Measurements from ENCODE around the gene HOXA11. TPM values are rescaled to one million over a fixed set of nuclear protein-coding genes. Genes with fewer than 3 reads are reported as not detected.

HOXA11 gene
- total RNA-seq, 1 experiment from 2014 or later, result not detected

- BruUV-seq (replicated peaks), result no TSS peak
- TF ChIP-seq EZH2 (IDR thresholded peaks at IDR 0.05; ENCODE audit: borderline replicate concordance, low read depth, low read length, poor library complexity, severe bottlenecking), result no peak
- TF ChIP-seq, protein P1, sequence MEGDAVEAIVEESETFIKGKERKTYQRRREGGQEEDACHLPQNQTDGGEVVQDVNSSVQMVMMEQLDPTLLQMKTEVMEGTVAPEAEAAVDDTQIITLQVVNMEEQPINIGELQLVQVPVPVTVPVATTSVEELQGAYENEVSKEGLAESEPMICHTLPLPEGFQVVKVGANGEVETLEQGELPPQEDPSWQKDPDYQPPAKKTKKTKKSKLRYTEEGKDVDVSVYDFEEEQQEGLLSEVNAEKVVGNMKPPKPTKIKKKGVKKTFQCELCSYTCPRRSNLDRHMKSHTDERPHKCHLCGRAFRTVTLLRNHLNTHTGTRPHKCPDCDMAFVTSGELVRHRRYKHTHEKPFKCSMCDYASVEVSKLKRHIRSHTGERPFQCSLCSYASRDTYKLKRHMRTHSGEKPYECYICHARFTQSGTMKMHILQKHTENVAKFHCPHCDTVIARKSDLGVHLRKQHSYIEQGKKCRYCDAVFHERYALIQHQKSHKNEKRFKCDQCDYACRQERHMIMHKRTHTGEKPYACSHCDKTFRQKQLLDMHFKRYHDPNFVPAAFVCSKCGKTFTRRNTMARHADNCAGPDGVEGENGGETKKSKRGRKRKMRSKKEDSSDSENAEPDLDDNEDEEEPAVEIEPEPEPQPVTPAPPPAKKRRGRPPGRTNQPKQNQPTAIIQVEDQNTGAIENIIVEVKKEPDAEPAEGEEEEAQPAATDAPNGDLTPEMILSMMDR (conservative IDR thresholded peaks at IDR 0.05; ENCODE audit: low read depth, low read length), result no peak
- intact Hi-C loops (cut with micrococcal nuclease; ENCODE audit: unreplicated experiment), result no loop called here
- H3K27me3 ChIP-seq (replicated peaks; ENCODE audit: insufficient read depth, low read depth, low read length, poor library complexity), result peaks cover 99% of the 10 kb centered on the region
- CTCF ChIA-PET, result interaction anchor here (1.8 kb wide), 1 partner anchor 10 kb away, joined by 6 read pairs; no protein-coding TSS in a partner anchor
- H3K9me3 ChIP-seq (ENCODE audit: low read depth, low read length, poor library complexity, severe bottlenecking), result no peaks in the 10 kb centered on the region
- no peak overlapping the region for H3K27ac ChIP-seq (ENCODE audit: low read depth, low read length, poor library complexity, severe bottlenecking)
- no peak for DNase-seq (ENCODE audit: low spot score)
- no peaks in the 10 kb centered on the region for H3K4me1 ChIP-seq (ENCODE audit: insufficient read depth, low read length, poor library complexity, severe bottlenecking)
- POLR2A ChIA-PET (ENCODE audit: low non-redundant PET), result no interaction called here
- H3K36me3 ChIP-seq (ENCODE audit: insufficient read depth, low read length, poor library complexity, severe bottlenecking), result no peaks in the 10 kb centered on the region
- no peak overlapping the region for H3K4me3 ChIP-seq (ENCODE audit: low read depth, low read length, poor library complexity, severe bottlenecking)
Measured at GRCh38 chr7:27185854-27186667, 1.0 kb upstream of the HOXA11 start.

DNA sequence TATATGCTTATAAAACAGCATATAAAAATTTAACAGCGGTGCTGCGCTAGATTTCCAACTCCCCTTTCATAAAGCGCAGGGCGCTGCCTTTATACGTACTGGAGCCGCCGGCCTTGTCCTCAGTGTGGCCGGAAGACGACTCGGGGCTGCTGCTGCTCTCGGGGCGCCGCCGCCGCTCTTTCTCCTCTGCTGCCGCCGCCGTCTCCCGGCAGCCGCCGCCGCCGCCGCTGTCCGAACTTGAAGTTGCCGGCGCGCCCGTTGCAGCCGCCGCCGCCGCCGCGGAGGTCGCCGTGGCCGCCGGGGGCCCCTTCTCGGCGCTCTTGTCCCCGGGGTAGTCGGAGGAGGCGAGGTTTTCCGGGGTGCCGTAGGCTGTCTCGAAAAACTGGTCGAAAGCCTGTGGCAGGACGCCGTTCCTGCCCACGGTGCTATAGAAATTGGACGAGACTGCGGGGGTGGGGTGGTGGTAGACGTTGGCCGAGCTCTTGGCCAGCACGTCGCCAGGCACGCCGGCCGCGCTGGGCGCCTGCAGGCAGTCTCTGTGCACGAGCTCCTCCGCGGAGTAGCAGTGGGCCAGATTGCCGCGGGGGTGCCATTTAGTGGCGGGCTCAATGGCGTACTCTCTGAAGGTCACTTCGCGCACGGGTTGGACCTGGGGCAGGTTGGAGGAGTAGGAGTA is 557 bp downstream of the HOXA11 start:
- Histone ChIP-seq H3K27me3 (replicated peaks; ENCODE audit: insufficient read depth, low read depth, low read length, poor library complexity) (peaks cover 98% of the 10 kb centered on the region), H3K36me3 (ENCODE audit: insufficient read depth, low read length, poor library complexity, severe bottlenecking) (no peaks in the 10 kb centered on the region), H3K4me3 (ENCODE audit: low read depth, low read length, poor library complexity, severe bottlenecking) (peak overlapping the region; percentile 24), H3K9me3 (ENCODE audit: low read depth, low read length, poor library complexity, severe bottlenecking) (no peaks in the 10 kb centered on the region), H3K4me1 (ENCODE audit: insufficient read depth, low read length, poor library complexity, severe bottlenecking) (no peaks in the 10 kb centered on the region), H3K27ac (ENCODE audit: low read depth, low read length, poor library complexity, severe bottlenecking) (no peak overlapping the region)
- TF ChIP-seq, protein P1 (conservative IDR thresholded peaks at IDR 0.05; ENCODE audit: low read depth, low read length), result no peak
- peak; percentile 100 for TF ChIP-seq EZH2 (IDR thresholded peaks at IDR 0.05; ENCODE audit: borderline replicate concordance, low read depth, low read length, poor library complexity, severe bottlenecking)
- ChIA-PET POLR2A (ENCODE audit: low non-redundant PET) (no interaction called here), CTCF (interaction anchor here (0.6 kb wide), 1 partner anchor 909 kb away, joined by 3 read pairs; no protein-coding TSS in a partner anchor)
- no TSS peak for BruUV-seq (replicated peaks)
- DNase-seq (ENCODE audit: low spot score), result no peak
- intact Hi-C loops (cut with micrococcal nuclease; ENCODE audit: unreplicated experiment), result no loop called here

DNA sequence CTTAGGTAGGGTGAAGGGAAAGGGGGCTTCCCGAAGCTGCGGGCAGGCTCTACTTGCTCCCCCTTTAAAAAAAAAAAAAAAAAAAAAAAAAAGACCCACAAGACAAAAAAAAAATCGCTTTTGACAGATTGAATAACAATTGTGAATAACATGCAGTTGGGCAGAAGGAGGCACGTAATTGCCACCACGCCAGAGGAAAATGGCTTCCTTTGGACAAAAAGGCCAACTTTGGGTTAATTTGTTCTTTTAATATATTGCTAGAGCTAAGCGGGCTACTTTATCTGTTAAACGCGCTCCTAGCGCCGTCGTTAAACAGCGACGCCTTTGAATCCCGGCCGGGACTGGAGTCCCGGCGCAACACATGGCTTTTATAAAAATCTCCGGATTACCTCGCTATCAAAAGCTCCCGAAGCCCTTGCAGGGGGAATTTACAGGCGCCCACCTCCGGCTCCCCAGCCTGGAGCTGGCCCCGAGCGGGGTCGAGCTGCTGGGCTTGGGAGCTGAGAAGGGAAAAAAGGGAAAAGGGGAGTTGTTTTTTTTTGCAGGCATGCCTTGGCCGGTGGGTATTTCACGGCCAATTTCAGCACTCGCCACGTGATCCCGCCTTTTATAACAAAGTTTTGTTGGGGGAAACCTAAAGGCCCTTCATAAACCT is 1.2 kb downstream of the HOXA11 start:
- TF ChIP-seq EZH2 (IDR thresholded peaks at IDR 0.05; ENCODE audit: borderline replicate concordance, low read depth, low read length, poor library complexity, severe bottlenecking), result no peak
- TF ChIP-seq, protein P1 (conservative IDR thresholded peaks at IDR 0.05; ENCODE audit: low read depth, low read length), result no peak

More for the DNA sequence above, 1.2 kb downstream of the HOXA11 start:
- no peaks in the 10 kb centered on the region for H3K36me3 ChIP-seq (ENCODE audit: insufficient read depth, low read length, poor library complexity, severe bottlenecking)
- peak overlapping the region; percentile 24 for H3K4me3 ChIP-seq (ENCODE audit: low read depth, low read length, poor library complexity, severe bottlenecking)
- peak; percentile 29 for DNase-seq (ENCODE audit: low spot score)
- POLR2A ChIA-PET (ENCODE audit: low non-redundant PET), result no interaction called here
- CTCF ChIA-PET, result interaction anchor here (0.6 kb wide), 1 partner anchor 910 kb away, joined by 3 read pairs; no protein-coding TSS in a partner anchor
- BruUV-seq (replicated peaks), result no TSS peak
- peaks cover 98% of the 10 kb centered on the region for H3K27me3 ChIP-seq (replicated peaks; ENCODE audit: insufficient read depth, low read depth, low read length, poor library complexity)
- no peak overlapping the region for H3K27ac ChIP-seq (ENCODE audit: low read depth, low read length, poor library complexity, severe bottlenecking)
- H3K4me1 ChIP-seq (ENCODE audit: insufficient read depth, low read length, poor library complexity, severe bottlenecking), result no peaks in the 10 kb centered on the region
- no peaks in the 10 kb centered on the region for H3K9me3 ChIP-seq (ENCODE audit: low read depth, low read length, poor library complexity, severe bottlenecking)
- intact Hi-C loops (cut with micrococcal nuclease; ENCODE audit: unreplicated experiment), result no loop called here

Data from A673 (cell line).